ENCODE measurements around the gene VPS41.

Gene VPS41

DNA sequence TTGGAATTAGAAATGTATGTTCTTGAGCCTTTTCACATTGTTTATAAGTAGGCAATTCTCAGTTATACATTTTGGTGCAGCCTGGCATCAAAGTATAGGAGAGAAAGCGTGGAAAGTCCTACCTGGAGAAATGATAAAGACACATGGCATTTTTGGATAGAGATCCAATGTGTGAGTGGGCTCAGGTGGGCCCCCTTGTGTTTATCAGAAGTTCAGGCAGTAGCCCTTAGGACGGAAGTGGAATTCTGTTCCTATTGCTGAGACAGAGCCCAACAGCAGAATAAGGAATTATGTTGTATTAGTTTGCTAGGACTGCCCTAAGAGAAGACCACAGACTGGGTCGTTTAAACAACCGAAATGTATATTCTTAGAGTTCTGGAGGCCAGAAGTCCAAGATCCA lies 192.6 kb downstream of the VPS41 start:
- no peak for DNase-seq (ENCODE audit: low read depth, low spot score)
- ChIA-PET CTCF (interaction anchor here (1.1 kb wide), 1 partner anchor 317 kb away, joined by 3 read pairs; no protein-coding TSS in a partner anchor), POLR2A (no interaction called here)
- no peak overlapping the region for H3K4me3 ChIP-seq (ENCODE audit: low read depth, low read length)
- TF ChIP-seq, protein P1, sequence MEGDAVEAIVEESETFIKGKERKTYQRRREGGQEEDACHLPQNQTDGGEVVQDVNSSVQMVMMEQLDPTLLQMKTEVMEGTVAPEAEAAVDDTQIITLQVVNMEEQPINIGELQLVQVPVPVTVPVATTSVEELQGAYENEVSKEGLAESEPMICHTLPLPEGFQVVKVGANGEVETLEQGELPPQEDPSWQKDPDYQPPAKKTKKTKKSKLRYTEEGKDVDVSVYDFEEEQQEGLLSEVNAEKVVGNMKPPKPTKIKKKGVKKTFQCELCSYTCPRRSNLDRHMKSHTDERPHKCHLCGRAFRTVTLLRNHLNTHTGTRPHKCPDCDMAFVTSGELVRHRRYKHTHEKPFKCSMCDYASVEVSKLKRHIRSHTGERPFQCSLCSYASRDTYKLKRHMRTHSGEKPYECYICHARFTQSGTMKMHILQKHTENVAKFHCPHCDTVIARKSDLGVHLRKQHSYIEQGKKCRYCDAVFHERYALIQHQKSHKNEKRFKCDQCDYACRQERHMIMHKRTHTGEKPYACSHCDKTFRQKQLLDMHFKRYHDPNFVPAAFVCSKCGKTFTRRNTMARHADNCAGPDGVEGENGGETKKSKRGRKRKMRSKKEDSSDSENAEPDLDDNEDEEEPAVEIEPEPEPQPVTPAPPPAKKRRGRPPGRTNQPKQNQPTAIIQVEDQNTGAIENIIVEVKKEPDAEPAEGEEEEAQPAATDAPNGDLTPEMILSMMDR (IDR thresholded peaks at IDR 0.05; ENCODE audit: insufficient read depth, low read length, missing control alignments), result no peak

DNA sequence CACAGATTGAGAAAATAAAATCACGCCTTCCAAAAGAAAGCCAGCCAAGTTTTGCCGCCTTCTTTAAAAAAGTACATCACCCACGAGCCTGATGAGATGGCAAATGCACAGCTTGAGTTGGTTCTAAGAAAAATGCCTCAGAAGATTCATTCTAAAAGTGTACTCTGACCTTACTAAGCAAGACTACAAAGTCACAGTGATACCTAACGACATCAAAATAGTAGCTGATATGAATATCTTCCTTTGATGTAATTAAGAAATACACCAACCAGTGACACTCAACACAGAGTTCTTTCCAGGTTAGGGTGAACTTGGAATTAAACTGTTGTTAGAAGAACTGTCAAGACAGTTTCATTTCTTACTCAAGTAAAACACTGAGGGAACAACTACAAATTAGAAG lies 199.9 kb downstream of the VPS41 start:
- CTCF ChIA-PET, result no interaction called here
- H3K4me3 ChIP-seq (ENCODE audit: low read depth, low read length), result no peak overlapping the region
- DNase-seq (ENCODE audit: low read depth, low spot score), result no peak
- TF ChIP-seq, protein P1 (IDR thresholded peaks at IDR 0.05; ENCODE audit: insufficient read depth, low read length, missing control alignments), result no peak
- POLR2A ChIA-PET, result no interaction called here

DNA sequence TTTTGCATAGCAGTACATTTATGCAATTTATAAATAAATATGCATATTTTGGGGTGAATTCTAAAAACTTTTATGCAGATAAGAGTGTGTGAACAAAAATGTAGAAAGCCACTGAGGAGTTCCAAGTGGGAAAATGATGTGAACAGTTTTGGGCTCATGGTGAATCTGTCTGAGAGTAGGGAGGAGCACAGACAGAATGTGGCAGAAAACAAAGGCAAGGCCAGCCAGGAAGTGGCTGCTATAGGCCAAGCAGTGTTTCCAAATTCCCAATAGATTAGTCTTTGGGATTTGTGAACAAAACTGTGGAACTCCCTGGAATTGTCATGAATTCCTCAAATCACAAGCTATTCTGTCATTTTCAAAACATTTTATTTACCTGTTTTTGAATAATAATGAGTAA lies 204.2 kb downstream of the VPS41 start:
- no peak overlapping the region for H3K4me3 ChIP-seq (ENCODE audit: low read depth, low read length)
- no peak for DNase-seq (ENCODE audit: low read depth, low spot score)
- CTCF ChIA-PET, result no interaction called here
- POLR2A ChIA-PET, result no interaction called here
- TF ChIP-seq, protein P1 (IDR thresholded peaks at IDR 0.05; ENCODE audit: insufficient read depth, low read length, missing control alignments), result no peak

DNA sequence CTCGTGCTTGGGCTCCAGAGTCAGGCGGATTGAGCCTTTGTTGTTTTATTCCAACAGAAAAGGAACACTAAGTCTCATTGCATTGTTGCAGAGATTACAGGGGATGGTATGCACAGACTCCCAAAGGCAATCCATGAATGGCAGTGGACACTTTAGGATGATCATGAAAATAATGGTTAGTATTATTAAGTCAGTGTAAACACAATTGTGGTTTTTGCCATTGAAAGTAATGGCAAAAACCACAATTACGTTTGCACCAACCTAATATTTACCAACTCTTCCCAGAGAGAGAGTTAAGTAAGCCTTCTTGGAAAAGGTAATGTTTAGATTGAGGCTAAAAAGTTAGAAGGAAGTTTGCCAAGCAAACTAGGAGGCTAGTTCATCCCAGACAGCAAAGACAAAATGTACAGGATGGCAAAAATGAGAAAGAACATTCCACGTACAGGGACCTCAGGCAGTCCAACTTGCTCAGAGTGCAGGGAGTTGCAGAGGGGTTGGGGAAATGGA lies 204.9 kb downstream of the VPS41 start:
- POLR2A ChIA-PET, result no interaction called here
- TF ChIP-seq, protein P1 (IDR thresholded peaks at IDR 0.05; ENCODE audit: insufficient read depth, low read length, missing control alignments), result no peak
- no peak for DNase-seq (ENCODE audit: low read depth, low spot score)
- no peak overlapping the region for H3K4me3 ChIP-seq (ENCODE audit: low read depth, low read length)
- CTCF ChIA-PET, result no interaction called here

DNA sequence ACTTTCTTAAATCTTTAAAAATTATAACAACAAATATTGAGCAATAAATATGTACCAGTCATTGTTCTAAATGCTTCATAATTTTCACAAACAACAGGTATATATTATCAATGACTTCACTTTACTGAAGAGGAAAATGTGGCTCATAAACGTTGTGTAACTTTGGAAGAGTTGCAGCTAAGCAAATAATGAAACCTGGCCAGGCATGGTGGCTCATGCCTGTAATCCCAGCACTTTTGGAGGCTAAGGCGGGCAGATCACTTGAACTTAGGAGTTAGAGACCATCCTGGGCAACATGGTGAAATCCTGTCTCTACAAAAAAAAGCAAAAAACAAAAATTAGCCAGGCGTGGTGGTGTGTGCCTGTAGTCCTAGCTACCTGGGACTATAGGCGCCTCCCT lies 205.9 kb downstream of the VPS41 start:
- no peak for DNase-seq (ENCODE audit: low read depth, low spot score)
- ChIA-PET CTCF (no interaction called here), POLR2A (no interaction called here)
- no peak overlapping the region for H3K4me3 ChIP-seq (ENCODE audit: low read depth, low read length)
- TF ChIP-seq, protein P1 (IDR thresholded peaks at IDR 0.05; ENCODE audit: insufficient read depth, low read length, missing control alignments), result no peak

DNA sequence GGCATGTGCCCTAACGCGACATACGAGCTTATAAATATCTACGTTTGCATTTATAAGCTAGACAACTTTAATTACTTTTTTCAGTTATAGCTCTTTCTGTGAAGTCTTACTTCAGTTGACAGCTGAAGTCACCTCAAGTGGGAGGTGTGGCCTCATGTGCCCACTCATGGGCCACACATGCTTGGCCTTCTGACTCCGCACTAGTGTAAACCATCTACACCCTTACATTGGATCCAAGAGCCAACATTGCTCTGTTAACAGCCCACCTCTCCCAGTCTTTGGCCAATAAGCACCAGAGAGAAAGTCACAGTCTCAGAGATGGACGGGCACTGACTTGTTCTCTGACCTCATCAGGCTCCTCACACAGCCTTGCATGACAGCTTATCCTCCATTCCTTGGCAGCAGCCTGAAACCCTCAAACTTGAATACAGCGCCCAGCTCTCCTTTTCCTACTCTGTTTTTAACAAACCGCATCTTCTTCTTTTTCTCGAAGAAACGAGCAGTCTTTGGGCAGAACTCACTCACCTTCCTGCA lies 206.9 kb downstream of the VPS41 start:
- H3K4me3 ChIP-seq (ENCODE audit: low read depth, low read length), result no peak overlapping the region
- DNase-seq (ENCODE audit: low read depth, low spot score), result no peak
- POLR2A ChIA-PET, result no interaction called here
- CTCF ChIA-PET, result interaction anchor here (1.0 to 1.9 kb wide), 2 partner anchors 250 to 332 kb away, joined by 3 to 5 read pairs; no protein-coding TSS in a partner anchor
- TF ChIP-seq, protein P1 (IDR thresholded peaks at IDR 0.05; ENCODE audit: insufficient read depth, low read length, missing control alignments), result no peak
